Measurements from ENCODE around the gene MBNL1. TPM values are rescaled to one million over a fixed set of nuclear protein-coding genes. Genes with fewer than 3 reads are reported as not detected.

The MBNL1 gene
- total RNA-seq, 2 donors from 2014 or later: 1.3 to 4.9 TPM

DNA sequence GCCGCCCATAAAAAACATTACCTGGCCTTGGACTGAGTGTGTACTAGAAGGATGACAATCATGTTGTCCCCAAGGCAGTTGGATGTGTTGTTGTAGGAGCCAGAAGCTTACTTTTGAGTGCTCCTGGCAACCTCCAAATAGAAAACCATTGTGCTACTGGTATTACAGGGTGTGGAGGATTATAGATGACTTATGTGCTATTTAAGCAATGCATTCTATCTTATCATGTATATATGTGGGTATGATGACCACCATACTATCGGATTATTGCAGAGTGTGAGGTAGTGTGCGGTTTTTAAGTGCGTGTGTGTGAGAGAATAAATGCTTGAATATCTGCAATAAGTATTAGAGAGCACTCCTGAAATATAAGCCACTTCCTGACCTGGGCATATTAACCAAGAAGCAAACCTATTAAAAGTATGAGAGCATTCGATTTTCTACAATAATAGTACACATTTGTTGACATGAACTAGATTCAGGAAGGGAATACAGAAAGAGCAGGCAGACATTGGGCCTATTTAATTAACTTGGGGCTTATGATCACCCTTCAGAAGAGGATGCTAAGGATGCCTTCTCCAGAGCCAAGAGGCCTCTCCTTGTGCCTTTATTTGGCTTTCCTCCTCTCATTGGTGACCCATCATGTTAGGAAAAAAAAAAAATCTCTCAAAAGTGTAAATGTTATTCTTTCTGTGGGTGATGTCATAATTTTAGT lies 11.7 kb upstream of the MBNL1 start:
- no peaks in the 10 kb centered on the region for H3K4me1 ChIP-seq (ENCODE audit: control insufficient read depth, insufficient read depth, low read length)
- no peak overlapping the region for H3K27ac Mint-ChIP-seq
- peaks cover 2% of the 10 kb centered on the region for H3K4me1 Mint-ChIP-seq
- no peak for DNase-seq
- no peaks in the 10 kb centered on the region for H3K9me3 Mint-ChIP-seq
- H3K36me3 Mint-ChIP-seq (ENCODE audit: low read depth): no peaks in the 10 kb centered on the region
- H3K27me3 Mint-ChIP-seq (ENCODE audit: insufficient read depth): peaks cover 98% of the 10 kb centered on the region
- H3K4me3 ChIP-seq (ENCODE audit: low read length): no peak overlapping the region
- no peak overlapping the region for H3K27ac ChIP-seq (ENCODE audit: low read depth, low read length)
- peaks cover 7% of the 10 kb centered on the region for H3K9me3 ChIP-seq (ENCODE audit: control insufficient read depth, low read length)
- H3K4me3 Mint-ChIP-seq: no peak overlapping the region
- WGBS, 2 experiments (ENCODE audit: insufficient coverage in 1 of 2, insufficient read length in 1 of 2): 90 to 92% methylated on average over 2 to 5 of the region's 5 CpGs
- H3K27me3 ChIP-seq (ENCODE audit: control insufficient read depth, insufficient read depth, low read length, poor library complexity, severe bottlenecking): peaks cover 99% of the 10 kb centered on the region
- H3K9ac ChIP-seq (ENCODE audit: extremely low read depth, low read length, poor library complexity, severe bottlenecking): no peak overlapping the region
- TF ChIP-seq CTCF (conservative IDR thresholded peaks at IDR 0.05): no peak
- no peaks in the 10 kb centered on the region for H3K36me3 ChIP-seq (ENCODE audit: control insufficient read depth, insufficient read depth, low read length)

DNA sequence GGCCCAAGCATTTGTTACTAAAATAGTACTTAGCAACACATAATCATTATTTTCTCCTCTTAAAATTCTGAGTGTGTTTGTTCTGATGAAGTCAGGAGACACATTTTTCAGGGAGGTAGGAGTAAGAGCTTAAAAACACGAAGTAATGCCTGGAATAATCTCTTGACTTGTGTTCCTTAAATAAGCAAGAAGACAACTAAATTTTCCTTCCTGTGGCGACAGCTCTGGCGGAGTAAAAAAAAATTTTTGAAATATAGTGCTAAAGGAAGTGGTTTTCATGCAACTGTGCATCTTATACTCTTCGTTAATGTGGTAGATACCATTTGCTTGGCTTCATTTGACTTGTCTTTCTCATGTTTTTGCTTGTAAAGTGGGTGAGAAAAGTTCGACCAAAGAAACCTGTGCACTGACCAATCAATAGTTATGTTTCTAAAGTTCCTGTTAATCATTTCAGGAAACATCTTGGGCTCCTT lies 11.1 kb upstream of the MBNL1 start:
- Histone ChIP-seq H3K27me3 (ENCODE audit: control insufficient read depth, insufficient read depth, low read length, poor library complexity, severe bottlenecking) (peaks cover 99% of the 10 kb centered on the region), H3K27ac (ENCODE audit: low read depth, low read length) (no peak overlapping the region), H3K9me3 (ENCODE audit: control insufficient read depth, low read length) (peaks cover 7% of the 10 kb centered on the region), H3K9ac (ENCODE audit: extremely low read depth, low read length, poor library complexity, severe bottlenecking) (no peak overlapping the region), H3K36me3 (ENCODE audit: control insufficient read depth, insufficient read depth, low read length) (no peaks in the 10 kb centered on the region), H3K4me3 (ENCODE audit: low read length) (no peak overlapping the region), H3K4me1 (ENCODE audit: control insufficient read depth, insufficient read depth, low read length) (no peaks in the 10 kb centered on the region)
- H3K36me3 Mint-ChIP-seq (ENCODE audit: low read depth): no peaks in the 10 kb centered on the region
- DNase-seq: no peak
- TF ChIP-seq CTCF (conservative IDR thresholded peaks at IDR 0.05): no peak
- H3K4me3 Mint-ChIP-seq: no peak overlapping the region
- peaks cover 2% of the 10 kb centered on the region for H3K4me1 Mint-ChIP-seq
- no peak overlapping the region for H3K27ac Mint-ChIP-seq
- H3K27me3 Mint-ChIP-seq (ENCODE audit: insufficient read depth): peaks cover 98% of the 10 kb centered on the region
- 89 to 100% methylated on average over 1 to 5 of the region's 5 CpGs for whole genome bisulfite sequencing, 2 experiments (ENCODE audit: insufficient coverage in 1 of 2, insufficient read length in 1 of 2)
- no peaks in the 10 kb centered on the region for H3K9me3 Mint-ChIP-seq

- H3K36me3 Mint-ChIP-seq (ENCODE audit: low read depth): no peaks in the 10 kb centered on the region
- peaks cover 98% of the 10 kb centered on the region for H3K27me3 Mint-ChIP-seq (ENCODE audit: insufficient read depth)
- peaks cover 5% of the 10 kb centered on the region for H3K9me3 ChIP-seq (ENCODE audit: control insufficient read depth, low read length)
- no peak overlapping the region for H3K9ac ChIP-seq (ENCODE audit: extremely low read depth, low read length, poor library complexity, severe bottlenecking)
- peaks cover 99% of the 10 kb centered on the region for H3K27me3 ChIP-seq (ENCODE audit: control insufficient read depth, insufficient read depth, low read length, poor library complexity, severe bottlenecking)
- no peak overlapping the region for H3K27ac Mint-ChIP-seq
- no peak for DNase-seq
- 91 to 95% methylated on average over 3 to 7 of the region's 7 CpGs for WGBS, 2 experiments (ENCODE audit: insufficient coverage in 1 of 2, insufficient read length in 1 of 2)
- no peak overlapping the region for H3K4me3 ChIP-seq (ENCODE audit: low read length)
- H3K4me1 Mint-ChIP-seq: peaks cover 2% of the 10 kb centered on the region
- TF ChIP-seq CTCF (conservative IDR thresholded peaks at IDR 0.05): no peak
- H3K9me3 Mint-ChIP-seq: no peaks in the 10 kb centered on the region
- H3K36me3 ChIP-seq (ENCODE audit: control insufficient read depth, insufficient read depth, low read length): no peaks in the 10 kb centered on the region
- H3K27ac ChIP-seq (ENCODE audit: low read depth, low read length): no peak overlapping the region
- H3K4me1 ChIP-seq (ENCODE audit: control insufficient read depth, insufficient read depth, low read length): no peaks in the 10 kb centered on the region
- no peak overlapping the region for H3K4me3 Mint-ChIP-seq
Measured at GRCh38 chr3:152258448-152259393, 10.0 kb upstream of the MBNL1 start.
